Neural cell (in vitro differentiated cells): ENCODE measurements around the gene TMEM17. TPM values are rescaled to one million over a fixed set of nuclear protein-coding genes. Genes with fewer than 3 reads are reported as not detected.

ENCODE experiments used
- H2AFZ ChIP-seq: fragments of 200-600, 300-800 bp; sonication (generic), shearing (Covaris generic); 2 replicates; pipeline ENCODE4 v1.6.0; 2014; ENCODE audit warnings: low read depth, mild to moderate bottlenecking, antibody characterized with exemption, low read length, moderate library complexity
- H3F3A ChIP-seq: fragments of 200-600 bp; shearing (Covaris generic); 2 replicates; pipeline ENCODE4 v1.6.1; 2016; ENCODE audit warnings: mild to moderate bottlenecking, moderate library complexity, mixed read lengths, antibody characterized with exemption, low read length; ENCODE audit not compliant: insufficient read depth, poor library complexity, severe bottlenecking
- H3K27ac ChIP-seq: fragments of 200-600, 300-800 bp; sonication (generic), shearing (Covaris generic); 2 replicates; pipeline ENCODE4 v1.5.1; 2014; ENCODE audit warnings: mild to moderate bottlenecking, low read length, moderate library complexity
- H3K27me3 ChIP-seq: fragments of 300-800, 200-600 bp; sonication (generic), shearing (Covaris generic); 2 replicates; pipeline ENCODE4 v1.6.0; 2014; ENCODE audit warnings: mild to moderate bottlenecking, low read depth, low read length, moderate library complexity; ENCODE audit not compliant: insufficient read depth
- H3K36me3 ChIP-seq: fragments of 300-800, 200-600 bp; sonication (generic), shearing (Covaris generic); 2 replicates; pipeline ENCODE4 v1.5.1; 2014; ENCODE audit warnings: mild to moderate bottlenecking, antibody characterized with exemption, low read length, moderate library complexity; ENCODE audit not compliant: insufficient read depth
- H3K4me2 ChIP-seq: fragments of 300-800, 200-600 bp; sonication (generic), shearing (Covaris generic); 2 replicates; pipeline ENCODE4 v1.6.0; 2014; ENCODE audit warnings: mild to moderate bottlenecking, low read length
- H3K4me3 ChIP-seq: fragments of 300-800, 200-600 bp; sonication (generic), shearing (Covaris generic); 2 replicates; pipeline ENCODE4 v1.5.1; 2014; ENCODE audit warnings: mild to moderate bottlenecking, low read length, moderate library complexity
- H3K79me2 ChIP-seq: fragments of 200-600 bp; shearing (Covaris generic); replicated peaks from 2 replicates; pipeline ENCODE4 v1.6.0; 2014; ENCODE audit warnings: mild to moderate bottlenecking, low read length, moderate library complexity; ENCODE audit not compliant: insufficient read depth
- H3K9ac ChIP-seq: fragments of 300-800, 200-600 bp; sonication (generic), shearing (Covaris generic); 2 replicates; pipeline ENCODE4 v1.6.1; 2016; ENCODE audit warnings: mild to moderate bottlenecking, low read length, mixed read lengths
- H3K9me2 ChIP-seq: fragments of 200-600 bp; shearing (Covaris generic); 2 replicates; pipeline ENCODE4 v1.6.1; 2016; ENCODE audit warnings: mild to moderate bottlenecking, low read length, mixed read lengths; ENCODE audit not compliant: insufficient read depth
- H3K9me3 ChIP-seq: fragments of 200-600, 300-800 bp; sonication (generic), shearing (Covaris generic); 2 replicates; pipeline ENCODE4 v1.6.1; 2016; ENCODE audit warnings: mild to moderate bottlenecking, mixed run types, low read length, moderate library complexity, mixed read lengths
- H4K20me1 ChIP-seq: fragments of 200-600 bp; shearing (Covaris generic); 2 replicates; pipeline ENCODE4 v1.6.1; 2016; ENCODE audit warnings: mild to moderate bottlenecking, mixed run types; ENCODE audit not compliant: insufficient read depth
- CTCF ChIP-seq: fragments of 450-650 bp; IDR thresholded peaks from 2 replicates; pipeline ENCODE4 v1.5.1; 2014; ENCODE audit warnings: antibody characterized with exemption, mild to moderate bottlenecking, moderate library complexity; ENCODE audit not compliant: poor library complexity, severe bottlenecking
- EP300 ChIP-seq: fragments of 450-650 bp; conservative IDR thresholded peaks from 2 replicates; pipeline ENCODE4 v1.6.1; 2014; ENCODE audit warnings: antibody characterized with exemption, mild to moderate bottlenecking, moderate library complexity; ENCODE audit not compliant: poor library complexity, severe bottlenecking
- EZH2 ChIP-seq: fragments of 200-600, 300-800 bp; shearing (Covaris generic), sonication (generic); IDR thresholded peaks from 2 replicates; pipeline ENCODE4 v1.6.1; 2014; ENCODE audit warnings: antibody characterized with exemption, low read length, borderline replicate concordance, mild to moderate bottlenecking; ENCODE audit not compliant: insufficient read depth, poor library complexity, severe bottlenecking
- MXI1 ChIP-seq: fragments of 450-650 bp; conservative IDR thresholded peaks from 2 replicates; pipeline ENCODE4 v1.6.1; 2014; ENCODE audit warnings: antibody characterized with exemption, mild to moderate bottlenecking; ENCODE audit not compliant: poor library complexity, severe bottlenecking
- POLR2AphosphoS5 ChIP-seq: IDR thresholded peaks from 2 replicates; pipeline ENCODE4 v1.6.1; 2012
- RAD21 ChIP-seq: fragments of 450-650 bp; conservative IDR thresholded peaks from 2 replicates; pipeline ENCODE4 v1.6.1; 2014; ENCODE audit warnings: antibody characterized with exemption, mild to moderate bottlenecking, moderate library complexity
- SMC3 ChIP-seq: fragments of 450-650 bp; conservative IDR thresholded peaks from 2 replicates; pipeline ENCODE4 v1.6.1; 2014; ENCODE audit warnings: antibody characterized with exemption, mild to moderate bottlenecking, moderate library complexity; ENCODE audit not compliant: poor library complexity
- TAF1 ChIP-seq: IDR thresholded peaks from 2 replicates; pipeline ENCODE4 v1.6.1; 2012; ENCODE audit warnings: low read depth
- polyA plus RNA-seq: library from polyadenylated mRNA; depleted of rRNA; stranded (reverse); fragments of >200 nt; gene quantifications from 2 replicates; pipeline ENCODE4 v1.2.3, GENCODE V29; 2014
- TF ChIP-seq, protein P1 (sequence below): IDR thresholded peaks from 2 replicates; pipeline ENCODE4 v1.6.1; 2012; ENCODE audit warnings: borderline replicate concordance

Gene TMEM17
- polyA plus RNA-seq, 1 donor from 2014 or later, result 8.6 TPM

DNA sequence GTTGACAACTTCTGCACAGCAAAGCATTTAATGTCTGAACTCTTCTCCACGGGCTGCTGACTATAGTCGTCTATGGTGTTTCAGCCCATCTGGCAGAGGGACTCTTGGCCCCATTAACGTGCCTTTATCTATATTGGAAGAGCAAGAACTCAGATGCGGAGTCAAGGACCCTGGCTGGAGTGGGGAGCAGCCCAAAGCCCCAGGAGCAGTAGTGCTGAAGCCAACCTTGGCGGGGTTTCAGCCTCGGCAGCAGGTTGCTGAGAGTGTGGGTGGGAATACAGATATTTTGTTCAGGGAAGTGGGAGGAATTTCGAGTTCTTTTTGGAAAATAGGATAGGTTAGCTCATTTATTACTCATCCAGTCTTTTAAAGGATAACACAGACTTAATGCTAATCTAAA lies 34.2 kb downstream of the TMEM17 start:
- no peak overlapping the region for H3K27ac ChIP-seq
- no peak overlapping the region for H2AFZ ChIP-seq
- no peak overlapping the region for H3K9ac ChIP-seq

DNA sequence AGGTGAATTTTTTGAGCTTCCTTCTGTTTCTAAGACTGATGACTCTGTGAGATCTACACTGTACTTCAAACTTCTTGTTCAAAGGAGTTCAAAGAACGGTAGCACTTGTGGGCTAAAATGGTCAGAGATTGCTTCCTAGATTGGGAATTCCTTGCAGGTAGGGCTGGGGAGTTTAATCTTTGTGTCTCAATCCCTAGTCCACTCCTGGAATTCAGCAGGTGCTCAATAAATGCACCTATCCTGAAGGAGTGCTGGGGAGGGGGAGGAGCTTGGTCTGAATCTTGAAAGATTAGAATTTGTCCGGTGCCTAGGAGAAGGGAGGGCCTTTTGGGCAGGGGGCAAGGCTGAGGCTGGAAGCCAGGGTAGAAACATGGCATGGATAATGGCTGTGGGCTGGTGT lies 34.6 kb downstream of the TMEM17 start:
- H3F3A ChIP-seq, result no peaks in the 10 kb centered on the region
- no peak overlapping the region for H3K9ac ChIP-seq
- H3K4me2 ChIP-seq, result no peak overlapping the region
- no peaks in the 10 kb centered on the region for H3K9me3 ChIP-seq
- H3K9me2 ChIP-seq, result no peaks in the 10 kb centered on the region
- no peaks in the 10 kb centered on the region for H3K79me2 ChIP-seq
- no peaks in the 10 kb centered on the region for H3K36me3 ChIP-seq
- H4K20me1 ChIP-seq, result no peaks in the 10 kb centered on the region
- no peak overlapping the region for H3K4me3 ChIP-seq
- TF ChIP-seq TAF1, result no peak
- no peak for TF ChIP-seq CTCF
- TF ChIP-seq, protein P1, sequence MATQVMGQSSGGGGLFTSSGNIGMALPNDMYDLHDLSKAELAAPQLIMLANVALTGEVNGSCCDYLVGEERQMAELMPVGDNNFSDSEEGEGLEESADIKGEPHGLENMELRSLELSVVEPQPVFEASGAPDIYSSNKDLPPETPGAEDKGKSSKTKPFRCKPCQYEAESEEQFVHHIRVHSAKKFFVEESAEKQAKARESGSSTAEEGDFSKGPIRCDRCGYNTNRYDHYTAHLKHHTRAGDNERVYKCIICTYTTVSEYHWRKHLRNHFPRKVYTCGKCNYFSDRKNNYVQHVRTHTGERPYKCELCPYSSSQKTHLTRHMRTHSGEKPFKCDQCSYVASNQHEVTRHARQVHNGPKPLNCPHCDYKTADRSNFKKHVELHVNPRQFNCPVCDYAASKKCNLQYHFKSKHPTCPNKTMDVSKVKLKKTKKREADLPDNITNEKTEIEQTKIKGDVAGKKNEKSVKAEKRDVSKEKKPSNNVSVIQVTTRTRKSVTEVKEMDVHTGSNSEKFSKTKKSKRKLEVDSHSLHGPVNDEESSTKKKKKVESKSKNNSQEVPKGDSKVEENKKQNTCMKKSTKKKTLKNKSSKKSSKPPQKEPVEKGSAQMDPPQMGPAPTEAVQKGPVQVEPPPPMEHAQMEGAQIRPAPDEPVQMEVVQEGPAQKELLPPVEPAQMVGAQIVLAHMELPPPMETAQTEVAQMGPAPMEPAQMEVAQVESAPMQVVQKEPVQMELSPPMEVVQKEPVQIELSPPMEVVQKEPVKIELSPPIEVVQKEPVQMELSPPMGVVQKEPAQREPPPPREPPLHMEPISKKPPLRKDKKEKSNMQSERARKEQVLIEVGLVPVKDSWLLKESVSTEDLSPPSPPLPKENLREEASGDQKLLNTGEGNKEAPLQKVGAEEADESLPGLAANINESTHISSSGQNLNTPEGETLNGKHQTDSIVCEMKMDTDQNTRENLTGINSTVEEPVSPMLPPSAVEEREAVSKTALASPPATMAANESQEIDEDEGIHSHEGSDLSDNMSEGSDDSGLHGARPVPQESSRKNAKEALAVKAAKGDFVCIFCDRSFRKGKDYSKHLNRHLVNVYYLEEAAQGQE, result no peak
- no peak for TF ChIP-seq RAD21
- H3K27me3 ChIP-seq, result no peaks in the 10 kb centered on the region
- H3K27ac ChIP-seq, result no peak overlapping the region
- no peak overlapping the region for H2AFZ ChIP-seq

More for the DNA sequence above, 34.2 kb downstream of the TMEM17 start:
- Histone ChIP-seq H3K27me3 (no peaks in the 10 kb centered on the region), H3K9me2 (no peaks in the 10 kb centered on the region), H3K9me3 (no peaks in the 10 kb centered on the region), H3K4me2 (no peak overlapping the region), H3K36me3 (no peaks in the 10 kb centered on the region), H3F3A (no peaks in the 10 kb centered on the region), H3K4me3 (no peak overlapping the region), H3K79me2 (no peaks in the 10 kb centered on the region), H4K20me1 (no peaks in the 10 kb centered on the region)
- TF ChIP-seq, protein P1, result no peak
- TF ChIP-seq EZH2 (no peak), TAF1 (no peak), POLR2AphosphoS5 (no peak), CTCF (no peak), SMC3 (no peak), RAD21 (no peak), EP300 (no peak), MXI1 (no peak)
